Suprapubic skin (tissue), 4 donors: ENCODE results near the gene MR1. TPM values are rescaled to one million over a fixed set of nuclear protein-coding genes. Genes with fewer than 3 reads are reported as not detected.
"Not testable (repeated sequence)": the region's sequence is repeated elsewhere in the genome, so short reads cannot be mapped to it uniquely, and the experiment has no call there.

Source experiments
- DNase-seq, 2 donors: peaks; one replicate each; pipeline ENCODE4 v3.0.0-alpha.2; 2019; ENCODE audit warnings: low spot score in 2 of 2
- H3K27ac ChIP-seq: fragments of 200-600 bp; sonication (generic); one replicate; pipeline ENCODE4 v1.5.1; 2019
- H3K27me3 ChIP-seq: fragments of 200-600 bp; sonication (generic); one replicate; pipeline ENCODE4 v1.5.1; 2019
- H3K36me3 ChIP-seq: fragments of 200-600 bp; sonication (generic); one replicate; pipeline ENCODE4 v1.5.1; 2019
- H3K4me1 ChIP-seq: fragments of 200-600 bp; sonication (generic); one replicate; pipeline ENCODE4 v1.5.1; 2019
- H3K4me3 ChIP-seq: fragments of 200-600 bp; sonication (generic); one replicate; pipeline ENCODE4 v1.5.1; 2019; ENCODE audit warnings: mild to moderate bottlenecking
- H3K9me3 ChIP-seq: fragments of 200-600 bp; sonication (generic); one replicate; pipeline ENCODE4 v1.5.1; 2019
- EP300 ChIP-seq: sonication (generic); formaldehyde crosslinking; IDR thresholded peaks from one replicate; pipeline ENCODE4 v1.6.1; 2017; ENCODE audit warnings: antibody characterized with exemption
- POLR2A ChIP-seq, 2 donors: fragments of 450-650 bp; IDR thresholded peaks; one replicate each; pipeline ENCODE4 v1.6.1; 2017; ENCODE audit warnings: antibody characterized with exemption in 2 of 2, mild to moderate bottlenecking in 2 of 2, moderate library complexity in 2 of 2
- POLR2AphosphoS5 ChIP-seq, 3 donors: sonication (generic); formaldehyde crosslinking; IDR thresholded peaks; one replicate each; pipeline ENCODE4 v1.6.1; 2017; ENCODE audit warnings: antibody characterized with exemption in 3 of 3
- WGBS: methylation state at CpG from one replicate; pipeline ENCODE4 v1.1.5; 2018; 5-methylcytosine and 5-hydroxymethylcytosine counted together
- total RNA-seq, 4 donors: library from RNA; depleted of rRNA; stranded (reverse); fragments of >200 nt; gene quantifications; one replicate each; pipeline ENCODE4 v1.1.0, GENCODE V29; 2016
- TF ChIP-seq, protein P1 (sequence below), 2 donors: fragments of 200-600 bp in 1 of 2; fragments of 450-650 bp in 1 of 2; sonication (generic) in 1 of 2; IDR thresholded peaks; one replicate each; pipeline ENCODE4 v1.5.1; 2016 to 2019; ENCODE audit warnings: antibody characterized with exemption in 2 of 2, mild to moderate bottlenecking in 1 of 2, moderate library complexity in 1 of 2

MR1 gene
- total RNA-seq, 4 donors from 2014 or later, result 10.5 to 29.5 (median 14.5) TPM

DNA sequence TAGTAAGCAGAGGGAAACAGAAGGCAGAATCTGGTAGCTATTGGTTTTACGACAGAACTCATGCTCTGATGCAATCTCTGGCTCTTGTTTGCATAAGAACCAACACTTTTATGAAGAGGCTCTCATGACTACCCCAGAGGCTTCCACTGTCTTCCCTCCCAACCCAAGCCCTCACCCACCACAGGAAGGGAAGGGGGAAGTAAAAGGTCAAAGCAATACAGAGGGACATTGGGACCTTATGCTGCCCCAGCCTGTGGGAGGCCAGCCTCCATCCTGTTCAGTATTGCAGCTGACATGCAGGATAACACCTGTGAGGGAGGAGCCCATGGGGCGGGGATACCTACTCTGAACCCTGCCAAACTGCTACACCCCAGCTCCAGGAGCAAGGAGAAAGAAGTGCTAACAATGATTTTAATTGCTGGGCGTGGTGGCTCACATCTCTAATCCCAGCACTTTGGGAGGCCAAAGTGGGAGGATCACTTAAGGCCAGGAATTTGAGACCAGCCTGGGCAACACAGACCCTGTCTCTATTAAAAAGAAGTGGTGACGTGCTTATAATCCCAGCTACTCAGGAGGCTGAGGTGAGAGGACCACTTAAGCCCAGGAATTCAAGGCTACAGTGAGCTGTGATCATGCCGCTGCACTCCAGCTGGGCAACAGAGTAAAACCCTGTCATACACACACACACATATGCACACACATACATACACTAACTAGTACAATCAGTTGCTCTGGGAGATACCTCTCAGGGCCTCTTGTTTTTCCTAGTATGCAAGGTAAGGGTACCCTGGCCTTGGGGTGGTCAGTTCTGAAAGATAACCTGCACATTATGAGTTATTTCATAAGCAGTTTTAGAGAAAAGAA, 9.5 kb downstream of the MR1 start:
- DNase-seq, result no peak
- H3K9me3 ChIP-seq, result no peaks in the 10 kb centered on the region

GRCh38 chr1:181044449-181044966, 10.7 kb downstream of the MR1 start:
- 50% methylated on average over 5 of the region's 5 CpGs for WGBS
- TF ChIP-seq, protein P1, sequence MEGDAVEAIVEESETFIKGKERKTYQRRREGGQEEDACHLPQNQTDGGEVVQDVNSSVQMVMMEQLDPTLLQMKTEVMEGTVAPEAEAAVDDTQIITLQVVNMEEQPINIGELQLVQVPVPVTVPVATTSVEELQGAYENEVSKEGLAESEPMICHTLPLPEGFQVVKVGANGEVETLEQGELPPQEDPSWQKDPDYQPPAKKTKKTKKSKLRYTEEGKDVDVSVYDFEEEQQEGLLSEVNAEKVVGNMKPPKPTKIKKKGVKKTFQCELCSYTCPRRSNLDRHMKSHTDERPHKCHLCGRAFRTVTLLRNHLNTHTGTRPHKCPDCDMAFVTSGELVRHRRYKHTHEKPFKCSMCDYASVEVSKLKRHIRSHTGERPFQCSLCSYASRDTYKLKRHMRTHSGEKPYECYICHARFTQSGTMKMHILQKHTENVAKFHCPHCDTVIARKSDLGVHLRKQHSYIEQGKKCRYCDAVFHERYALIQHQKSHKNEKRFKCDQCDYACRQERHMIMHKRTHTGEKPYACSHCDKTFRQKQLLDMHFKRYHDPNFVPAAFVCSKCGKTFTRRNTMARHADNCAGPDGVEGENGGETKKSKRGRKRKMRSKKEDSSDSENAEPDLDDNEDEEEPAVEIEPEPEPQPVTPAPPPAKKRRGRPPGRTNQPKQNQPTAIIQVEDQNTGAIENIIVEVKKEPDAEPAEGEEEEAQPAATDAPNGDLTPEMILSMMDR (IDR thresholded peaks at IDR 0.05), result no peak
- TF ChIP-seq POLR2AphosphoS5 (IDR thresholded peaks at IDR 0.05) (no peak), EP300 (no peak), POLR2A (IDR thresholded peaks at IDR 0.05) (no peak)
- H3K27me3 ChIP-seq, result no peaks in the 10 kb centered on the region
- no peak for DNase-seq
- H3K9me3 ChIP-seq, result no peaks in the 10 kb centered on the region
- no peaks in the 10 kb centered on the region for H3K36me3 ChIP-seq
- H3K4me3 ChIP-seq, result no peak overlapping the region
- peaks cover 36% of the 10 kb centered on the region for H3K4me1 ChIP-seq
- peak overlapping the region; percentile 71 for H3K27ac ChIP-seq

More for the DNA sequence above, 9.5 kb downstream of the MR1 start:
- no peak overlapping the region for H3K4me3 ChIP-seq
- TF ChIP-seq POLR2A (IDR thresholded peaks at IDR 0.05) (no peak), EP300 (no peak), POLR2AphosphoS5 (IDR thresholded peaks at IDR 0.05) (no peak)
- TF ChIP-seq, protein P1 (IDR thresholded peaks at IDR 0.05), result no peak
- 56% methylated on average over 5 of the region's 5 CpGs for WGBS
- no peaks in the 10 kb centered on the region for H3K36me3 ChIP-seq
- peak overlapping the region; percentile 30 for H3K27ac ChIP-seq
- peaks cover 41% of the 10 kb centered on the region for H3K4me1 ChIP-seq
- H3K27me3 ChIP-seq, result no peaks in the 10 kb centered on the region

DNA sequence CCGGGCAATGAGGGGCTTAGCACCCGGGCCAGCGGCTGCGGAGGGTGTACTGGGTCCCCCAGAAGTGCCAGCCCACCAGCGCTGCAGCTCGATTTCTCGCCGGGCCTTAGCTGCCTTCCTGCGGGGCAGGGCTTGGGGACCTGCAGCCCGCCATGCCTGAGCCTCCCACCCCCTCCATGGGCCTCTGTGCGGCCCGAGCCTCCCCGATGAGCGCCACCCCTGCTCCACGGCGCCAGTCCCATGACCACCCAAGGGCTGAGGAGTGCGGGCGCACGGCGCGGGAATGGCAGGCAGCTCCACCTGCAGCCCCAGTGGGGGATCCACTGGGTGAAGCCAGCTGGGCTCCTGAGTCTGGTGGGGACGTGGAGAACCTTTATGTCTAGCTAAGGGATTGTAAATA, 12.2 kb downstream of the MR1 start:
- not testable (repeated sequence) for H3K27me3 ChIP-seq, H3K27ac ChIP-seq, H3K9me3 ChIP-seq

DNA sequence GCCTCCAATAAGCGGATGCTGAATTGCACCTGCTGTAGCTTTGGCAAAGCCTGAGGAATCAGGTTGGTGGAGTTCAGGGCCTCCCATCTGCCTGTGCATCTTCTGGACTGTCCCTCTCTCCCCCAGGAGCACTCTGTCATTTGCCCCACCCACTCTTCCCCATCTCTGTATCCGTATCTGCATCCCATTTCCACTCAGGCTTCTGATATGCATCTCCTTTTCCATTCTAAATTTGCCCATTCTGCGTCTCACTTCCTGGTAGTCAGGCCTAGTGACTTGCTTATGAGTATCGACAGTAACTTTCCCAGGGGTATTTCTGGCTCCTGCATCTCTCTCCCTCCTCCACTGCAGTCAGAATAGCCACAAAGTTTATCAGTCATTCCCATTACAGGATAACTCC, 15.6 kb downstream of the MR1 start:
- Histone ChIP-seq H3K27me3 (no peaks in the 10 kb centered on the region), H3K27ac (no peak overlapping the region), H3K4me3 (no peak overlapping the region), H3K9me3 (no peaks in the 10 kb centered on the region), H3K36me3 (peaks cover 16% of the 10 kb centered on the region), H3K4me1 (peaks cover 11% of the 10 kb centered on the region)
- TF ChIP-seq, protein P1 (IDR thresholded peaks at IDR 0.05), result no peak
- TF ChIP-seq POLR2A (IDR thresholded peaks at IDR 0.05) (no peak), EP300 (no peak), POLR2AphosphoS5 (IDR thresholded peaks at IDR 0.05) (no peak)
- WGBS, result 82% methylated on average over 4 of the region's 4 CpGs
- no peak for DNase-seq

More for the DNA sequence above, 12.2 kb downstream of the MR1 start:
- not testable (repeated sequence) for H3K4me3 ChIP-seq, DNase-seq, H3K36me3 ChIP-seq
- no CpG with 5 or more reads among the region's 22 CpGs for WGBS
- peaks cover 29% of the 10 kb centered on the region for H3K4me1 ChIP-seq

- no peak for TF ChIP-seq POLR2A (IDR thresholded peaks at IDR 0.05)
- no peak for TF ChIP-seq POLR2AphosphoS5 (IDR thresholded peaks at IDR 0.05)
- TF ChIP-seq EP300, result no peak
- TF ChIP-seq, protein P1 (IDR thresholded peaks at IDR 0.05), result no peak
- no peaks in the 10 kb centered on the region for H3K9me3 ChIP-seq
- DNase-seq, result no peak
- no peak overlapping the region for H3K27ac ChIP-seq
- no peak overlapping the region for H3K4me3 ChIP-seq
- H3K36me3 ChIP-seq, result peaks cover 16% of the 10 kb centered on the region
- H3K27me3 ChIP-seq, result no peaks in the 10 kb centered on the region
- no peaks in the 10 kb centered on the region for H3K4me1 ChIP-seq
These were observed 17.1 kb downstream of the MR1 start for GRCh38 chr1:181050922-181051321.
